Uterus (tissue), 4 donors: ENCODE data around the gene TBC1D2B. TPM values are rescaled to one million over a fixed set of nuclear protein-coding genes. Genes with fewer than 3 reads are reported as not detected.

Source experiments
- DNase-seq, 2 donors: peaks; one replicate each; pipeline ENCODE4 v3.0.0-alpha.2; 2019 to 2020
- H3K27ac ChIP-seq, 2 donors: fragments of 200-600 bp; sonication (generic); 1 replicate in 1 of 2; 2 replicates in 1 of 2; pipeline ENCODE4 v1.5.1; 2016 to 2018
- H3K27me3 ChIP-seq, 2 donors: fragments of 200-600 bp; sonication (generic); one replicate each; pipeline ENCODE4 v1.5.1; 2018 to 2019; ENCODE audit warnings: control low read depth in 1 of 2
- H3K36me3 ChIP-seq, 2 donors: fragments of 200-600 bp; sonication (generic); one replicate each; pipeline ENCODE4 v1.5.1; 2019; ENCODE audit warnings: control low read depth in 1 of 2
- H3K4me1 ChIP-seq, 2 donors: fragments of 200-600 bp; sonication (generic); one replicate each; pipeline ENCODE4 v1.5.1; 2018 to 2019; ENCODE audit warnings: control low read depth in 1 of 2
- H3K4me3 ChIP-seq, 2 donors: fragments of 200-600 bp; sonication (generic); 1 replicate in 1 of 2; 2 replicates in 1 of 2; pipeline ENCODE4 v1.5.1; 2018 to 2019; ENCODE audit warnings: mild to moderate bottlenecking in 1 of 2
- H3K9me3 ChIP-seq, 2 donors: fragments of 200-600 bp; sonication (generic); one replicate each; pipeline ENCODE4 v1.5.1; 2019; ENCODE audit warnings: control low read depth in 1 of 2
- CTCF ChIP-seq, 4 experiments: fragments of 200-600 bp in 2 of 4; fragments of 450-650 bp in 2 of 4; sonication (generic) in 2 of 4; IDR thresholded peaks; one replicate each; pipeline ENCODE4 v1.5.1; 2016 to 2019; ENCODE audit warnings: antibody characterized with exemption in 4 of 4, mild to moderate bottlenecking in 2 of 4, moderate library complexity in 1 of 4
- POLR2A ChIP-seq, 2 donors: fragments of 450-650 bp; IDR thresholded peaks; one replicate each; pipeline ENCODE4 v1.6.1; 2016; ENCODE audit warnings: antibody characterized with exemption in 2 of 2, mild to moderate bottlenecking in 1 of 2, moderate library complexity in 1 of 2
- intact Hi-C: fragments of 100-400 bp; cut with DNase I; formaldehyde crosslinking; loops from one replicate; pipeline ENCODE4 v1.15.1; 2023; ENCODE audit warnings: low total_unique reads
- total RNA-seq, 4 donors: library from RNA; depleted of rRNA in 3 of 4; stranded (reverse); fragments of >200 nt in 3 of 4; gene quantifications; one replicate each; pipeline versions ENCODE4 v1.1.0 to v1.2.4, GENCODE V29; 2014 to 2023
- donor health status: DM: yes; HTN: yes; CAD: no.

TBC1D2B gene
- total RNA-seq, 4 donors from 2014 or later: 27.7 to 89.0 (median 57.9) TPM

DNA sequence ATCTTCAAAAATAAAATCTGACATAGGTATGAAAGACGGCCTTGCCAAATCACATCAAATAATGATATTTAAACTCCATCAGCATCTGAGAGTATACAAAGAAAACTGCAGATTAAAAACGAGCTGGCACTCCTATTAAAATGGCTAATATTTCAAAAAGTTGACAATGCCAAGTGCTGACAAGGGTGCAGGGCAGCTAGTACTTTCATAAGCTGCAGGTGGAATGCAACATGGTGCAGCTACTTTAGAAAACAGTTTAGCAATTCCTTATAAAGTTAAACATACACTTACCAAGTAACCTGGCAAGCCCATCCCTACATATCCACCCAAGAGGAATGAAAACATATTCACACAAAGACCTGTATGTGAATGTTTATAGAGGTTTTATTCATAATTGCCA lies 23.0 kb downstream of the TBC1D2B start:
- TF ChIP-seq POLR2A (IDR thresholded peaks at IDR 0.05) (no peak), CTCF (IDR thresholded peaks at IDR 0.05) (no peak)
- peaks cover 7 to 16% of the 10 kb centered on the region in 2 donors for H3K4me1 ChIP-seq
- no peak overlapping the region for H3K27ac ChIP-seq
- DNase-seq: no peak
- no peaks in the 10 kb centered on the region for H3K36me3 ChIP-seq
- intact Hi-C loops: no loop called here
- no peaks in the 10 kb centered on the region for H3K27me3 ChIP-seq
- H3K4me3 ChIP-seq: no peak overlapping the region
- no peaks in the 10 kb centered on the region for H3K9me3 ChIP-seq

GRCh38 chr15:78052545-78052944 lies 25.0 kb downstream of the TBC1D2B start:
- H3K36me3 ChIP-seq: no peaks in the 10 kb centered on the region
- no peak for TF ChIP-seq POLR2A (IDR thresholded peaks at IDR 0.05)
- no peak for DNase-seq
- intact Hi-C loops: no loop called here
- H3K4me3 ChIP-seq: no peak overlapping the region
- peaks cover 11 to 21% of the 10 kb centered on the region in 2 donors for H3K4me1 ChIP-seq
- no peaks in the 10 kb centered on the region for H3K9me3 ChIP-seq
- peak overlapping the region; percentile 21 to 71 for H3K27ac ChIP-seq
- H3K27me3 ChIP-seq: no peaks in the 10 kb centered on the region

- Histone ChIP-seq H3K9me3 (no peaks in the 10 kb centered on the region), H3K27me3 (no peaks in the 10 kb centered on the region), H3K4me1 (peaks cover 11 to 17% of the 10 kb centered on the region in 2 donors), H3K36me3 (no peaks in the 10 kb centered on the region), H3K4me3 (no peak overlapping the region), H3K27ac (peak overlapping the region; percentile 21 to 71)
- intact Hi-C loops: no loop called here
- TF ChIP-seq CTCF (IDR thresholded peaks at IDR 0.05) (no peak), POLR2A (IDR thresholded peaks at IDR 0.05) (no peak)
- DNase-seq: peak in 1 of 2 donors; percentile 57
Measured at GRCh38 chr15:78052001-78052401, 25.5 kb downstream of the TBC1D2B start.

DNA sequence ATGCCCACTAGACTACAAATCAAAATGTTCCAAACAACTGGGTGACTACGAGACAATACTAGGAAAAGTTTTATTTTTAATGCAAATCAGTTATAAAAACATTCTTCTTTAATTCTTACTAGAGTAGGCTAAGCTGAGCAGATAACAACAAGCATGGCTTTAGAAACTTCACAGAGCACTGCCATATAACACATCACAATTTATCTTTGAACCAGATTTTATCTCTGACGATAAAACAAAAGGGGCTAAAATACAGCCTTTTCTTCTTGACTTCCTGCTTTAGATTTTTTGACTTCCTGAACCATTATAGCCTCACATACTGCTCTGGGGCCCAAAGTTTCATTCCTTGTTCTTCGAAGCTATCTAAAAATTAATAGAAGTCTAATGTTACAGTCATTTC lies 25.9 kb downstream of the TBC1D2B start:
- H3K27ac ChIP-seq: peak overlapping the region; percentile 21 to 71
- peaks cover 11 to 14% of the 10 kb centered on the region in 2 donors for H3K4me1 ChIP-seq
- no peaks in the 10 kb centered on the region for H3K36me3 ChIP-seq
- H3K4me3 ChIP-seq: no peak overlapping the region
- H3K9me3 ChIP-seq: no peaks in the 10 kb centered on the region
- intact Hi-C loops: no loop called here
- no peaks in the 10 kb centered on the region for H3K27me3 ChIP-seq
- TF ChIP-seq CTCF (IDR thresholded peaks at IDR 0.05) (no peak), POLR2A (IDR thresholded peaks at IDR 0.05) (no peak)
- no peak for DNase-seq

- Histone ChIP-seq H3K27me3 (no peaks in the 10 kb centered on the region), H3K4me3 (no peak overlapping the region), H3K36me3 (no peaks in the 10 kb centered on the region), H3K4me1 (peaks cover 6 to 11% of the 10 kb centered on the region in 2 donors), H3K9me3 (no peaks in the 10 kb centered on the region), H3K27ac (peak overlapping the region; percentile 68 to 71)
- TF ChIP-seq POLR2A (IDR thresholded peaks at IDR 0.05) (no peak), CTCF (IDR thresholded peaks at IDR 0.05) (no peak)
- intact Hi-C loops: no loop called here
- no peak for DNase-seq
Measured at GRCh38 chr15:78050826-78051225, 26.7 kb downstream of the TBC1D2B start.

GRCh38 chr15:78050441-78050809 lies 27.1 kb downstream of the TBC1D2B start:
- Histone ChIP-seq H3K27ac (peak overlapping the region; percentile 68 to 71), H3K9me3 (no peaks in the 10 kb centered on the region), H3K36me3 (no peaks in the 10 kb centered on the region), H3K4me3 (no peak overlapping the region), H3K27me3 (no peaks in the 10 kb centered on the region), H3K4me1 (peaks cover 6 to 11% of the 10 kb centered on the region in 2 donors)
- no peak for TF ChIP-seq POLR2A (IDR thresholded peaks at IDR 0.05)
- TF ChIP-seq CTCF (IDR thresholded peaks at IDR 0.05): no peak
- no peak for DNase-seq
- intact Hi-C loops: no loop called here
